H1 (cell line): ENCODE measurements around the gene PHF13. TPM values are rescaled to one million over a fixed set of nuclear protein-coding genes. Genes with fewer than 3 reads are reported as not detected.

Experiments used
- CTCF ChIA-PET: fragments of 300-600 bp; sonication (Branson Sonifier 250); formaldehyde crosslinking; loops from one replicate; lab custom pipeline; 2021; ENCODE audit not compliant: partially characterized antibody; lab: Charles Lee
- POLR2A ChIA-PET: fragments of 300-600 bp; sonication (Branson Sonifier 250); formaldehyde crosslinking; loops from one replicate; lab custom pipeline; 2021; ENCODE audit warnings: inconsistent platforms; ENCODE audit not compliant: partially characterized antibody; lab: Charles Lee
- DNase-seq, 2 experiments: peaks; one replicate each; pipeline versions ENCODE4 v3.0.0 to v3.0.0-alpha.2; 2010 to 2022; ENCODE audit warnings: low spot score in 2 of 2, low read depth in 1 of 2, mixed read lengths in 1 of 2
- FAIRE-seq: peaks from 2 replicates; lab custom pipeline; 2011; peaks lifted over from hg19 to GRCh38; lab: Jason Lieb, UNC
- H2AFZ ChIP-seq: 2 replicates; pipeline ENCODE4 v1.8.1; 2012; ENCODE audit warnings: low read length, inconsistent platforms
- H2AK5ac ChIP-seq: 2 replicates; pipeline ENCODE4 v1.6.1; 2013; ENCODE audit warnings: low read depth, low read length
- H2BK120ac ChIP-seq: replicated peaks from 2 replicates; pipeline ENCODE3; 2013; ENCODE audit warnings: low read depth, low read length, inconsistent platforms
- H2BK12ac ChIP-seq: 2 replicates; pipeline ENCODE4 v1.6.1; 2013; ENCODE audit warnings: low read depth, low read length
- H2BK15ac ChIP-seq: 2 replicates; pipeline ENCODE4 v1.6.1; 2013; ENCODE audit warnings: low read length
- H2BK20ac ChIP-seq: 2 replicates; pipeline ENCODE4 v1.6.1; 2013; ENCODE audit warnings: low read length
- H2BK5ac ChIP-seq: 2 replicates; pipeline ENCODE4 v1.6.1; 2013; ENCODE audit warnings: low read depth, low read length
- H3K14ac ChIP-seq: 2 replicates; pipeline ENCODE4 v1.6.1; 2013; ENCODE audit warnings: inconsistent platforms; ENCODE audit not compliant: insufficient read length
- H3K18ac ChIP-seq: 2 replicates; pipeline ENCODE4 v1.6.1; 2013; ENCODE audit warnings: low read length; ENCODE audit errors: extremely low read depth
- H3K23ac ChIP-seq: 2 replicates; pipeline ENCODE4 v1.6.1; 2013; ENCODE audit warnings: inconsistent platforms; ENCODE audit not compliant: insufficient read length
- H3K23me2 ChIP-seq: 2 replicates; pipeline ENCODE4 v1.6.1; 2013; ENCODE audit warnings: low read depth, low read length
- H3K27ac ChIP-seq: 2 replicates; pipeline ENCODE4 v1.6.1; 2011; ENCODE audit warnings: low read depth, low read length, inconsistent platforms
- H3K27me3 ChIP-seq, 4 experiments: replicated peaks in 1 of 4; 1 replicate in 1 of 4; 2 replicates in 3 of 4; pipeline versions ENCODE4 v1.6.1 to v1.8.1; 2011 to 2013; ENCODE audit warnings: low read length in 3 of 4, mild to moderate bottlenecking in 3 of 4, inconsistent platforms in 2 of 4, mixed read lengths in 2 of 4, moderate library complexity in 1 of 4; ENCODE audit not compliant: control insufficient read depth in 3 of 4, insufficient read depth in 3 of 4; ENCODE audit errors: extremely low read depth in 1 of 4
- H3K36me3 ChIP-seq, 4 experiments: 2 replicates each; pipeline versions ENCODE4 v1.6.1 to v1.8.1; 2011 to 2013; ENCODE audit warnings: mild to moderate bottlenecking in 4 of 4, low read length in 3 of 4, moderate library complexity in 2 of 4, control low read depth in 1 of 4, inconsistent platforms in 1 of 4; ENCODE audit not compliant: insufficient read depth in 4 of 4, control insufficient read depth in 2 of 4
- H3K4ac ChIP-seq: replicated peaks from 2 replicates; pipeline ENCODE3; 2013; ENCODE audit warnings: low read length, low read depth, mixed read lengths, inconsistent platforms; ENCODE audit not compliant: insufficient read length
- H3K4me1 ChIP-seq, 4 experiments: replicated peaks in 1 of 4; 1 replicate in 1 of 4; 2 replicates in 3 of 4; pipeline versions ENCODE4 v1.6.1 to v1.8.1; 2011 to 2013; ENCODE audit warnings: low read length in 3 of 4, inconsistent platforms in 2 of 4, mixed read lengths in 1 of 4; ENCODE audit not compliant: insufficient read depth in 4 of 4, control insufficient read depth in 3 of 4
- H3K4me2 ChIP-seq, 2 experiments: 2 replicates each; pipeline versions ENCODE4 v1.6.1 to v1.8.1; 2011 to 2013; ENCODE audit warnings: low read depth in 2 of 2, low read length in 2 of 2, control low read depth in 1 of 2, inconsistent platforms in 1 of 2, mild to moderate bottlenecking in 1 of 2; ENCODE audit not compliant: insufficient read depth in 1 of 2
- H3K4me3 ChIP-seq, 4 experiments: fragments of 200-600, 300-600 bp in 1 of 4; sonication (generic), shearing (Covaris generic), sonication (Bioruptor Twin) in 1 of 4; 2 replicates each; pipeline versions ENCODE4 v1.5.1 to v1.8.1; 2011 to 2016; ENCODE audit warnings: low read length in 4 of 4, low read depth in 3 of 4, control low read depth in 2 of 4, inconsistent platforms in 2 of 4, mild to moderate bottlenecking in 2 of 4, mixed read lengths in 1 of 4, moderate library complexity in 1 of 4; ENCODE audit not compliant: insufficient read depth in 2 of 4; ENCODE audit errors: extremely low read depth in 1 of 4
- H3K56ac ChIP-seq: replicated peaks from 2 replicates; pipeline ENCODE3; 2013; ENCODE audit warnings: low read depth, mild to moderate bottlenecking, mixed read lengths, low read length, inconsistent platforms; ENCODE audit not compliant: insufficient read length
- H3K79me1 ChIP-seq: 2 replicates; pipeline ENCODE4 v1.6.1; 2013; ENCODE audit warnings: low read depth, low read length, control low read depth
- H3K79me2 ChIP-seq, 2 experiments: 2 replicates each; pipeline versions ENCODE4 v1.6.1 to v1.8.1; 2012 to 2013; ENCODE audit warnings: low read length in 2 of 2, mild to moderate bottlenecking in 2 of 2, inconsistent platforms in 1 of 2; ENCODE audit not compliant: insufficient read depth in 2 of 2, control insufficient read depth in 1 of 2
- H3K9ac ChIP-seq, 4 experiments: replicated peaks in 1 of 4; 1 replicate in 1 of 4; 2 replicates in 3 of 4; pipeline versions ENCODE4 v1.6.1 to v1.8.1; 2011 to 2013; ENCODE audit warnings: low read depth in 3 of 4, low read length in 3 of 4, control low read depth in 2 of 4, mild to moderate bottlenecking in 2 of 4, moderate library complexity in 2 of 4, inconsistent platforms in 1 of 4; ENCODE audit errors: extremely low read depth in 1 of 4
- H3K9me3 ChIP-seq, 2 experiments: 2 replicates each; pipeline versions ENCODE4 v1.6.1 to v1.8.1; 2012 to 2013; ENCODE audit warnings: mild to moderate bottlenecking in 2 of 2, moderate library complexity in 2 of 2, control low read depth in 1 of 2, inconsistent platforms in 1 of 2, low read depth in 1 of 2, low read length in 1 of 2, mixed read lengths in 1 of 2; ENCODE audit not compliant: insufficient read depth in 2 of 2
- H4K20me1 ChIP-seq, 2 experiments: replicated peaks in 1 of 2; 2 replicates each; pipeline versions ENCODE3 to v1.8.1; 2011 to 2013; ENCODE audit warnings: inconsistent platforms in 2 of 2, low read length in 2 of 2, mild to moderate bottlenecking in 1 of 2; ENCODE audit not compliant: insufficient read depth in 2 of 2, control insufficient read depth in 1 of 2
- H4K5ac ChIP-seq: 2 replicates; pipeline ENCODE4 v1.6.1; 2013; ENCODE audit warnings: low read length, low read depth, mixed read lengths, inconsistent platforms; ENCODE audit not compliant: insufficient read length
- H4K8ac ChIP-seq: 2 replicates; pipeline ENCODE4 v1.8.0; 2013; ENCODE audit warnings: mild to moderate bottlenecking, moderate library complexity, low read length, inconsistent platforms; ENCODE audit not compliant: insufficient read depth; ENCODE audit errors: extremely low read depth
- H4K91ac ChIP-seq: replicated peaks from 2 replicates; pipeline ENCODE3; 2013; ENCODE audit warnings: low read length, mixed read lengths, inconsistent platforms; ENCODE audit not compliant: insufficient read length
- CEBPB ChIP-seq: IDR thresholded peaks from 2 replicates; pipeline ENCODE4 v1.6.1; 2012; ENCODE audit warnings: low read depth, low read length
- KDM5A ChIP-seq: fragments of 200-600 bp; IDR thresholded peaks from 2 replicates; pipeline ENCODE4 v1.7.1; 2012; ENCODE audit warnings: mild to moderate bottlenecking, low read length, inconsistent platforms, mixed read lengths
- WGBS, 2 experiments: shearing (Covaris generic) in 1 of 2; methylation state at CpG; one replicate each; pipeline versions ENCODE4 v1.1.6 to v1.1.7; 2013 to 2015; ENCODE audit warnings: low lambda C conversion rate in 2 of 2, mixed read lengths in 2 of 2, inconsistent platforms in 1 of 2, low coverage in 1 of 2, missing lambda C conversion rate in 1 of 2; ENCODE audit not compliant: insufficient replicate concordance in 2 of 2, insufficient coverage in 1 of 2, insufficient read length in 1 of 2; ENCODE audit errors: extremely low coverage in 1 of 2, missing lambda C conversion rate in 1 of 2; 5-methylcytosine and 5-hydroxymethylcytosine counted together
- polyA plus RNA-seq, 7 experiments: library from polyadenylated mRNA; depleted of rRNA in 3 of 7; stranded (reverse) in 5 of 7; unstranded in 2 of 7; fragments of >200 nt in 5 of 7; fragments of 200-250 nt in 2 of 7; gene quantifications; 1 replicate in 5 of 7; 2 replicates in 1 of 7; 4 replicates in 1 of 7; pipeline versions ENCODE4 v1.2.1 to v1.2.3, GENCODE V29; 2011 to 2013; ENCODE audit warnings: missing spikeins in 2 of 7, mixed read lengths in 2 of 7
- total RNA-seq: library from RNA; stranded (reverse); fragmentation: NEBNext Ultra II Directional; extraction: Animal tissue kit (Norgen Biotek cat#: 25700); gene quantifications from 2 replicates; pipeline ENCODE4 v1.2.1, GENCODE V29; 2021

PHF13 gene
- total and polyA plus RNA-seq, 2 of the 8 experiments (the other 6 are each of a cell fraction or from before 2014, with no cell fraction given), result 11.7 to 39.6 TPM

- peaks cover 0 to 48% of the 10 kb centered on the region in 2 experiments; a peak in 3 of 4 replicates for H3K79me2 ChIP-seq
- no peaks in the 10 kb centered on the region; the same call in 1 of the 2 replicates for H3K23me2 ChIP-seq
- no peak overlapping the region for H4K8ac ChIP-seq
- H3K4me1 ChIP-seq, result 0 out of 7 replicates have a peak, but pooled peaks cover 0 to 2% (median 0%) of the 10 kb centered on the region in 4 experiments
- no peaks in the 10 kb centered on the region for H3K27me3 ChIP-seq
- no peak overlapping the region for H3K23ac ChIP-seq
- no peak overlapping the region for H2BK20ac ChIP-seq
- H3K36me3 ChIP-seq, result peaks cover 13 to 56% (median 32%) of the 10 kb centered on the region in 4 experiments
- no peak overlapping the region for H3K14ac ChIP-seq
- H4K5ac ChIP-seq, result no peak overlapping the region
- 91% methylated on average over 14 of the region's 14 CpGs; no CpG with 5 or more reads in 1 of the 2 experiments for WGBS, 2 experiments
- H4K91ac ChIP-seq, result no peak overlapping the region
- H3K27ac ChIP-seq, result no peak overlapping the region
- no peaks in the 10 kb centered on the region for H3K9me3 ChIP-seq
- no peak overlapping the region for H3K18ac ChIP-seq
- DNase-seq (no peak), FAIRE-seq (no peak)
- no peak overlapping the region for H2BK5ac ChIP-seq
- peaks cover 11 to 18% of the 10 kb centered on the region in 2 experiments for H4K20me1 ChIP-seq
- TF ChIP-seq CEBPB (no peak), KDM5A (no peak)
- no peak overlapping the region for H3K4ac ChIP-seq
- no peak overlapping the region for H2BK15ac ChIP-seq
- H2AFZ ChIP-seq, result no peak overlapping the region
- ChIA-PET POLR2A (interaction anchor here (1.8 to 14.3 kb wide), 5 partner anchors 8 to 23 kb away, joined by 6 to 175 read pairs (median 13); partner anchors contain the start of genes KLHL21 and PHF13), CTCF (interaction anchor here (0.6 to 4.7 kb wide), 9 partner anchors 9 to 132 kb away, joined by 3 to 21 read pairs (median 4); partner anchors contain the start of gene PLEKHG5)
- H2BK120ac ChIP-seq, result no peak overlapping the region
- H3K56ac ChIP-seq, result no peak overlapping the region
- H3K4me3 ChIP-seq, result no peak overlapping the region
- H3K9ac ChIP-seq, result no peak overlapping the region
- peaks cover 4% of the 10 kb centered on the region; the same call in 1 of the 2 replicates for H3K79me1 ChIP-seq
- H2AK5ac ChIP-seq, result no peak overlapping the region
- no peak overlapping the region for H3K4me2 ChIP-seq
- no peak overlapping the region for H2BK12ac ChIP-seq
Observed at GRCh38 chr1:6623269-6623965, 9.9 kb downstream of the PHF13 start.
